IMR-90 (cell line): ENCODE data around the gene NLRC3. TPM values are rescaled to one million over a fixed set of nuclear protein-coding genes. Genes with fewer than 3 reads are reported as not detected.

Experiments
- ATAC-seq: fragments of 200-7000 bp; cut with Tn5 transposase; 2 replicates; pipeline ENCODE4 v1.9.1; 2020; ENCODE audit warnings: low read depth, mild to moderate bottlenecking, moderate library complexity
- BruUV-seq: library from RNA; stranded (reverse); fragments of 400-500 nt; replicated peaks from 2 replicates; lab custom pipeline; 2021; lab: Mats Ljungman, UMichigan
- CTCF ChIA-PET: fragments of 300-600 bp; formaldehyde crosslinking; extraction: SDS; loops from one replicate; lab custom pipeline; 2021; ENCODE audit warnings: antibody characterized with exemption; lab: Yijun Ruan, JAX
- POLR2A ChIA-PET: fragments of 300-600 bp; sonication (Branson Sonifier 250); formaldehyde crosslinking; loops from one replicate; lab custom pipeline; 2022; ENCODE audit warnings: antibody characterized with exemption; ENCODE audit not compliant: unreplicated experiment; lab: Charles Lee
- DNase-seq: peaks from one replicate; pipeline ENCODE4 v3.0.0; 2013
- H2AFZ ChIP-seq: replicated peaks from 2 replicates; pipeline ENCODE3; 2013; ENCODE audit warnings: low read length, mild to moderate bottlenecking; ENCODE audit not compliant: poor library complexity
- H2AK5ac ChIP-seq: 2 replicates; pipeline ENCODE4 v1.6.1; 2013; ENCODE audit warnings: low read depth, low read length, inconsistent platforms
- H2AK9ac ChIP-seq: replicated peaks from 2 replicates; pipeline ENCODE3; 2013; ENCODE audit warnings: mild to moderate bottlenecking, low read depth, low read length, moderate library complexity; ENCODE audit not compliant: poor library complexity
- H2BK120ac ChIP-seq: 2 replicates; pipeline ENCODE4 v1.6.1; 2013; ENCODE audit warnings: low read depth, low read length, inconsistent platforms
- H2BK15ac ChIP-seq: 3 replicates; pipeline ENCODE4 v1.6.1; 2013; ENCODE audit warnings: low read depth, low read length, inconsistent platforms
- H2BK20ac ChIP-seq: 2 replicates; pipeline ENCODE4 v1.6.1; 2013; ENCODE audit warnings: low read depth, mild to moderate bottlenecking, inconsistent platforms, low read length, moderate library complexity
- H2BK5ac ChIP-seq: 2 replicates; pipeline ENCODE4 v1.6.1; 2013; ENCODE audit warnings: mild to moderate bottlenecking, low read depth, low read length, inconsistent platforms; ENCODE audit not compliant: poor library complexity, severe bottlenecking
- H3K14ac ChIP-seq: replicated peaks from 2 replicates; pipeline ENCODE4 v1.6.1; 2013; ENCODE audit warnings: low read depth, low read length, inconsistent platforms
- H3K18ac ChIP-seq: 2 replicates; pipeline ENCODE4 v1.6.1; 2013; ENCODE audit warnings: low read depth, low read length, control low read depth
- H3K23ac ChIP-seq: 2 replicates; pipeline ENCODE4 v1.6.1; 2013; ENCODE audit warnings: low read depth, low read length, inconsistent platforms
- H3K27ac ChIP-seq: 2 replicates; pipeline ENCODE4 v1.5.1; 2013; ENCODE audit warnings: mild to moderate bottlenecking, control low read depth, low read length; ENCODE audit not compliant: insufficient read depth
- H3K27me3 ChIP-seq: 2 replicates; pipeline ENCODE4 v1.6.1; 2013; ENCODE audit warnings: low read length; ENCODE audit not compliant: control insufficient read depth, insufficient read depth
- H3K36me3 ChIP-seq: 2 replicates; pipeline ENCODE4 v1.6.1; 2013; ENCODE audit warnings: low read length, mixed read lengths; ENCODE audit not compliant: control insufficient read depth, insufficient read depth
- H3K4ac ChIP-seq: 2 replicates; pipeline ENCODE4 v1.6.1; 2013; ENCODE audit warnings: low read depth, low read length, inconsistent platforms
- H3K4me1 ChIP-seq: 2 replicates; pipeline ENCODE4 v1.6.1; 2013; ENCODE audit warnings: low read length, mixed read lengths; ENCODE audit not compliant: control insufficient read depth, insufficient read depth
- H3K4me2 ChIP-seq: 2 replicates; pipeline ENCODE4 v1.6.1; 2013; ENCODE audit warnings: low read depth, mild to moderate bottlenecking, control low read depth, low read length, moderate library complexity
- H3K4me3 ChIP-seq: 2 replicates; pipeline ENCODE4 v1.5.1; 2013; ENCODE audit warnings: low read depth, mild to moderate bottlenecking, control low read depth, low read length, moderate library complexity; ENCODE audit not compliant: insufficient read depth
- H3K56ac ChIP-seq: 2 replicates; pipeline ENCODE4 v1.6.1; 2013; ENCODE audit warnings: low read length, inconsistent platforms; ENCODE audit not compliant: insufficient read depth; ENCODE audit errors: extremely low read depth
- H3K79me1 ChIP-seq, 2 experiments: 2 replicates each; pipeline ENCODE4 v1.6.1; 2013; ENCODE audit warnings: low read length in 2 of 2, inconsistent platforms in 1 of 2, low read depth in 1 of 2
- H3K9ac ChIP-seq: 2 replicates; pipeline ENCODE4 v1.6.1; 2013; ENCODE audit warnings: low read depth, low read length, control low read depth
- H3K9me1 ChIP-seq: 2 replicates; pipeline ENCODE4 v1.6.1; 2013; ENCODE audit warnings: low read length, inconsistent platforms; ENCODE audit not compliant: insufficient read depth
- H3K9me3 ChIP-seq: 2 replicates; pipeline ENCODE4 v1.6.1; 2013; ENCODE audit warnings: low read length; ENCODE audit not compliant: control insufficient read depth, insufficient read depth
- H4K20me1 ChIP-seq: 2 replicates; pipeline ENCODE4 v1.6.1; 2013; ENCODE audit warnings: low read length, inconsistent platforms; ENCODE audit not compliant: insufficient read depth
- H4K5ac ChIP-seq: 2 replicates; pipeline ENCODE4 v1.6.1; 2013; ENCODE audit warnings: mild to moderate bottlenecking, low read depth, low read length, control low read depth
- H4K8ac ChIP-seq, 2 experiments: 2 replicates each; pipeline ENCODE4 v1.6.1; 2013; ENCODE audit warnings: low read depth in 2 of 2, low read length in 2 of 2, control low read depth in 1 of 2, inconsistent platforms in 1 of 2
- H4K91ac ChIP-seq: 2 replicates; pipeline ENCODE4 v1.6.1; 2013; ENCODE audit warnings: low read depth, low read length, inconsistent platforms; ENCODE audit not compliant: insufficient read depth
- CHD1 ChIP-seq: IDR thresholded peaks from 2 replicates; pipeline ENCODE4 v1.6.1; 2012; ENCODE audit warnings: low read depth, low read length, improper control_type of control experiment
- MXI1 ChIP-seq: IDR thresholded peaks from 2 replicates; pipeline ENCODE4 v1.6.1; 2012; ENCODE audit warnings: low read depth, mild to moderate bottlenecking, low read length, moderate library complexity, borderline replicate concordance
- RCOR1 ChIP-seq: IDR thresholded peaks from 2 replicates; pipeline ENCODE4 v1.6.1; 2012; ENCODE audit warnings: mild to moderate bottlenecking, low read length, improper control_type of control experiment; ENCODE audit not compliant: insufficient replicate concordance
- WGBS, 2 experiments: methylation state at CpG; one replicate each; pipeline versions ENCODE4 v1.1.5 to v1.1.7; 2013; ENCODE audit warnings: missing lambda C conversion rate in 2 of 2; ENCODE audit not compliant: insufficient read length in 1 of 2; ENCODE audit errors: extremely low coverage in 2 of 2; 5-methylcytosine and 5-hydroxymethylcytosine counted together
- dilution Hi-C: fragments of 300-500 bp; cut with HindIII; formaldehyde crosslinking; loops from one replicate; pipeline ENCODE4 v1.14.3; 2018; ENCODE audit warnings: low sequenced_read_pairs; ENCODE audit not compliant: unreplicated experiment
- in situ Hi-C: fragments of 300-500 bp; cut with MboI; formaldehyde crosslinking; loops from 3 replicates; pipeline ENCODE4 v1.14.3; 2019; ENCODE audit warnings: low sequenced_read_pairs, inconsistent platforms, mixed read lengths
- intact Hi-C: fragments of 100-400 bp; cut with micrococcal nuclease; formaldehyde crosslinking; loops from 2 replicates; pipeline ENCODE4 v1.10.0; 2022
- polyA plus RNA-seq, 3 experiments: library from polyadenylated mRNA; depleted of rRNA; stranded (reverse); fragments of >200 nt; gene quantifications; 2 replicates each; pipeline ENCODE4 v1.2.3, GENCODE V29; 2012; ENCODE audit warnings: low replicate concordance in 1 of 3
- total RNA-seq: library from RNA; depleted of rRNA; stranded (reverse); fragments of >200 nt; gene quantifications from 2 replicates; pipeline ENCODE4 v1.2.3, GENCODE V29; 2012

The NLRC3 gene
- total and polyA plus RNA-seq, 2 of the 4 experiments (the other 2 are of a cell fraction), result not detected

GRCh38 chr16:3589001-3589400 lies 11.8 kb upstream of the NLRC3 start:
- no peaks in the 10 kb centered on the region for H3K4me1 ChIP-seq
- no peak overlapping the region for H2BK120ac ChIP-seq
- no peak for DNase-seq
- ATAC-seq, result no peak
- no peak overlapping the region for H2BK15ac ChIP-seq
- H3K9me1 ChIP-seq, result no peaks in the 10 kb centered on the region; the same call in 1 of the 2 replicates
- H4K8ac ChIP-seq, result no peak overlapping the region
- H3K9ac ChIP-seq, result no peak overlapping the region
- no peaks in the 10 kb centered on the region for H3K27me3 ChIP-seq
- H2BK5ac ChIP-seq, result no peak overlapping the region
- no peaks in the 10 kb centered on the region for H3K9me3 ChIP-seq
- H3K36me3 ChIP-seq, result peaks cover 22% of the 10 kb centered on the region; the same call in 1 of the 2 replicates
- H3K4me2 ChIP-seq, result no peak overlapping the region
- dilution Hi-C loops, result no loop called here
- no peak overlapping the region for H3K4ac ChIP-seq
- H3K27ac ChIP-seq, result no peak overlapping the region
- H4K20me1 ChIP-seq, result no peaks in the 10 kb centered on the region
- WGBS, 2 experiments, result 92% methylated on average over 18 of the region's 22 CpGs; no CpG with 5 or more reads in 1 of the 2 experiments
- no peak overlapping the region for H3K14ac ChIP-seq
- no peak overlapping the region for H3K4me3 ChIP-seq
- no TSS peak for BruUV-seq
- H3K56ac ChIP-seq, result no peak overlapping the region
- no peak overlapping the region for H2AK5ac ChIP-seq
- no peak overlapping the region for H2AK9ac ChIP-seq
- no peak overlapping the region for H4K5ac ChIP-seq
- TF ChIP-seq CHD1, result no peak
- no peak for TF ChIP-seq MXI1
- TF ChIP-seq RCOR1, result no peak
- no peak overlapping the region for H2BK20ac ChIP-seq
- no peak overlapping the region for H2AFZ ChIP-seq
- ChIA-PET POLR2A (no interaction called here), CTCF (no interaction called here)
- H3K79me1 ChIP-seq, result no peaks in the 10 kb centered on the region
- intact Hi-C loops, result no loop called here
- no peak overlapping the region for H3K23ac ChIP-seq
- no peak overlapping the region for H4K91ac ChIP-seq
- in situ Hi-C loops, result no loop called here
- H3K18ac ChIP-seq, result no peak overlapping the region
